Endodermal cell (in vitro differentiated cells): Measurements from ENCODE around the gene CDK7. TPM values are rescaled to one million over a fixed set of nuclear protein-coding genes. Genes with fewer than 3 reads are reported as not detected.

Experiments
- DNase-seq: peaks from one replicate; pipeline ENCODE4 v3.0.0-alpha.2; 2017
- H3K27ac ChIP-seq: 2 replicates; pipeline ENCODE4 v1.5.1; 2013; ENCODE audit warnings: mild to moderate bottlenecking, low read depth, low read length, moderate library complexity
- H3K27me3 ChIP-seq: 2 replicates; pipeline ENCODE4 v1.6.1; 2013; ENCODE audit warnings: mild to moderate bottlenecking, low read length, moderate library complexity; ENCODE audit not compliant: insufficient read depth, control insufficient read depth, poor library complexity, severe bottlenecking
- H3K36me3 ChIP-seq: 2 replicates; pipeline ENCODE4 v1.7.0; 2013; ENCODE audit warnings: mild to moderate bottlenecking, low read length, moderate library complexity; ENCODE audit not compliant: control insufficient read depth, insufficient read depth
- H3K4me1 ChIP-seq: one replicate; pipeline ENCODE4 v1.7.0; 2013; ENCODE audit warnings: low read length; ENCODE audit not compliant: control insufficient read depth, insufficient read depth
- H3K4me3 ChIP-seq: 2 replicates; pipeline ENCODE4 v1.5.1; 2013; ENCODE audit warnings: mild to moderate bottlenecking, low read length, moderate library complexity
- H3K9ac ChIP-seq: 2 replicates; pipeline ENCODE4 v1.6.1; 2013; ENCODE audit warnings: mild to moderate bottlenecking, low read length, moderate library complexity; ENCODE audit not compliant: poor library complexity, severe bottlenecking; ENCODE audit errors: extremely low read depth
- H3K9me3 ChIP-seq: 2 replicates; pipeline ENCODE4 v1.6.1; 2013; ENCODE audit warnings: mild to moderate bottlenecking, low read length, moderate library complexity; ENCODE audit not compliant: control insufficient read depth
- H3K27ac Mint-ChIP-seq: 2 replicates; pipeline ENCODE4 v1.8.0; 2020; ENCODE audit warnings: mixed read lengths
- H3K27me3 Mint-ChIP-seq: 2 replicates; pipeline ENCODE4 v1.8.0; 2021; ENCODE audit warnings: mild to moderate bottlenecking, mixed read lengths; ENCODE audit not compliant: insufficient read depth
- H3K36me3 Mint-ChIP-seq: 2 replicates; pipeline ENCODE4 v1.8.0; 2020; ENCODE audit warnings: low read depth, mixed read lengths
- H3K4me1 Mint-ChIP-seq: 2 replicates; pipeline ENCODE4 v1.8.0; 2020; ENCODE audit warnings: mixed read lengths
- H3K4me3 Mint-ChIP-seq: 2 replicates; pipeline ENCODE4 v1.8.0; 2020; ENCODE audit warnings: mild to moderate bottlenecking, moderate library complexity, mixed read lengths
- H3K9me3 Mint-ChIP-seq: 2 replicates; pipeline ENCODE4 v1.8.0; 2020; ENCODE audit warnings: mild to moderate bottlenecking, mixed read lengths
- CTCF ChIP-seq: fragments of 200-600 bp; sonication (generic); conservative IDR thresholded peaks from 2 replicates; pipeline ENCODE4 v1.5.0; 2021; ENCODE audit warnings: antibody characterized with exemption, mild to moderate bottlenecking
- WGBS, 2 experiments: methylation state at CpG; one replicate each; pipeline versions ENCODE4 v1.1.5 to v1.1.7; 2013; ENCODE audit warnings: missing lambda C conversion rate in 2 of 2, mixed read lengths in 1 of 2; ENCODE audit not compliant: insufficient coverage in 1 of 2, insufficient read length in 1 of 2; 5-methylcytosine and 5-hydroxymethylcytosine counted together
- total RNA-seq, 2 donors: library from RNA; stranded (reverse); fragmentation: NEBNext Ultra II Directional in 1 of 2; extraction: Animal tissue kit (Norgen Biotek cat#: 25700) in 1 of 2; gene quantifications; 2 replicates in 1 of 2; 3 replicates in 1 of 2; pipeline ENCODE4 v1.2.1, GENCODE V29; 2021

The CDK7 gene
- total RNA-seq, 2 donors from 2014 or later: 49.7 to 52.0 TPM

- Histone ChIP-seq H3K4me1 (no peaks in the 10 kb centered on the region), H3K4me3 (no peak overlapping the region), H3K27me3 (no peaks in the 10 kb centered on the region), H3K36me3 (peaks cover 44% of the 10 kb centered on the region), H3K9ac (no peak overlapping the region), H3K27ac (no peak overlapping the region), H3K9me3 (no peaks in the 10 kb centered on the region)
- H3K36me3 Mint-ChIP-seq: peaks cover 32% of the 10 kb centered on the region
- no peaks in the 10 kb centered on the region for H3K27me3 Mint-ChIP-seq
- no peaks in the 10 kb centered on the region for H3K4me1 Mint-ChIP-seq
- H3K4me3 Mint-ChIP-seq: no peak overlapping the region
- no peak overlapping the region for H3K27ac Mint-ChIP-seq
- DNase-seq: no peak
- H3K9me3 Mint-ChIP-seq: peaks cover 8% of the 10 kb centered on the region
- WGBS, 2 experiments: 95 to 97% methylated on average over 4 of the region's 4 CpGs
- no peak for TF ChIP-seq CTCF
Measured at GRCh38 chr5:69225860-69226259, 8.8 kb upstream of the CDK7 start.

GRCh38 chr5:69230181-69230580, 4.5 kb upstream of the CDK7 start:
- Mint-ChIP-seq H3K4me3 (no peak overlapping the region), H3K27ac (no peak overlapping the region), H3K4me1 (peaks cover 12% of the 10 kb centered on the region), H3K36me3 (peaks cover 17% of the 10 kb centered on the region), H3K9me3 (no peaks in the 10 kb centered on the region), H3K27me3 (no peaks in the 10 kb centered on the region)
- H3K9ac ChIP-seq: no peak overlapping the region
- no peak overlapping the region for H3K4me3 ChIP-seq
- H3K36me3 ChIP-seq: peaks cover 32% of the 10 kb centered on the region
- no peak for TF ChIP-seq CTCF
- no peaks in the 10 kb centered on the region for H3K4me1 ChIP-seq
- DNase-seq: no peak
- no peak overlapping the region for H3K27ac ChIP-seq
- 94% methylated on average over 2 of the region's 2 CpGs; no CpG with 5 or more reads in 1 of the 2 experiments for WGBS, 2 experiments
- H3K9me3 ChIP-seq: no peaks in the 10 kb centered on the region
- no peaks in the 10 kb centered on the region for H3K27me3 ChIP-seq

GRCh38 chr5:69231281-69231680, 3.4 kb upstream of the CDK7 start:
- Histone ChIP-seq H3K27ac (no peak overlapping the region), H3K9me3 (no peaks in the 10 kb centered on the region), H3K36me3 (peaks cover 28% of the 10 kb centered on the region), H3K4me1 (no peaks in the 10 kb centered on the region), H3K27me3 (no peaks in the 10 kb centered on the region), H3K4me3 (no peak overlapping the region), H3K9ac (no peak overlapping the region)
- Mint-ChIP-seq H3K9me3 (no peaks in the 10 kb centered on the region), H3K36me3 (peaks cover 13% of the 10 kb centered on the region), H3K27me3 (no peaks in the 10 kb centered on the region), H3K4me3 (no peak overlapping the region), H3K27ac (no peak overlapping the region), H3K4me1 (peaks cover 15% of the 10 kb centered on the region)
- TF ChIP-seq CTCF: no peak
- WGBS, 2 experiments: 94 to 96% methylated on average over 6 of the region's 6 CpGs
- no peak for DNase-seq
